Spleen (tissue), 11 donors: ENCODE measurements around the gene ZNF227. TPM values are rescaled to one million over a fixed set of nuclear protein-coding genes. Genes with fewer than 3 reads are reported as not detected.
"Not testable (repeated sequence)": the region's sequence is repeated elsewhere in the genome, so short reads cannot be mapped to it uniquely, and the experiment has no call there.

Experiments
- DNase-seq: peaks from one replicate; pipeline ENCODE4 v3.0.0-alpha.2; 2020
- H3K27ac ChIP-seq, 8 donors: fragments of 200-600 bp; sonication (generic) in 7 of 8; 1 replicate in 4 of 8; 2 replicates in 4 of 8; pipeline versions ENCODE4 v1.5.0 to v1.8.0; 2016 to 2021; ENCODE audit warnings: inconsistent platforms in 4 of 8, mild to moderate bottlenecking in 4 of 8, moderate library complexity in 1 of 8
- H3K27me3 ChIP-seq, 7 donors: fragments of 200-600 bp; sonication (generic) in 6 of 7; replicated peaks in 1 of 7; 1 replicate in 4 of 7; 2 replicates in 3 of 7; pipeline versions ENCODE4 v1.5.0 to v1.8.0; 2016 to 2021; ENCODE audit warnings: inconsistent platforms in 3 of 7, mild to moderate bottlenecking in 1 of 7
- H3K36me3 ChIP-seq, 6 donors: fragments of 200-600 bp; sonication (generic) in 5 of 6; 1 replicate in 4 of 6; 2 replicates in 2 of 6; pipeline versions ENCODE4 v1.5.0 to v1.8.0; 2016 to 2021; ENCODE audit warnings: inconsistent platforms in 2 of 6
- H3K4me1 ChIP-seq, 6 donors: fragments of 200-600 bp; sonication (generic) in 5 of 6; 1 replicate in 3 of 6; 2 replicates in 3 of 6; pipeline versions ENCODE4 v1.5.0 to v1.8.0; 2016 to 2021; ENCODE audit warnings: inconsistent platforms in 3 of 6
- H3K4me3 ChIP-seq, 8 donors: fragments of 200-600 bp; sonication (generic) in 7 of 8; 1 replicate in 4 of 8; 2 replicates in 4 of 8; pipeline versions ENCODE4 v1.5.0 to v1.8.0; 2016 to 2021; ENCODE audit warnings: inconsistent platforms in 4 of 8, mild to moderate bottlenecking in 4 of 8, moderate library complexity in 2 of 8
- H3K9me3 ChIP-seq, 8 donors: fragments of 200-600 bp; sonication (generic) in 7 of 8; 1 replicate in 4 of 8; 2 replicates in 4 of 8; pipeline versions ENCODE4 v1.5.0 to v1.8.0; 2016 to 2021; ENCODE audit warnings: inconsistent platforms in 4 of 8
- CTCF ChIP-seq, 11 experiments: fragments of 200-600 bp in 7 of 11; fragments of 450-650 bp in 4 of 11; sonication (generic) in 4 of 11; IDR thresholded peaks in 8 of 11; conservative IDR thresholded peaks in 3 of 11; 1 replicate in 7 of 11; 2 replicates in 4 of 11; pipeline versions ENCODE4 v1.4.0 to v1.8.0; 2016 to 2021; ENCODE audit warnings: antibody characterized with exemption in 11 of 11, inconsistent platforms in 4 of 11, mild to moderate bottlenecking in 1 of 11
- POLR2A ChIP-seq, 3 donors: fragments of 450-650 bp; IDR thresholded peaks; one replicate each; pipeline ENCODE4 v1.5.1; 2017; ENCODE audit warnings: antibody characterized with exemption in 3 of 3, mild to moderate bottlenecking in 1 of 3
- POLR2AphosphoS5 ChIP-seq, 3 donors: sonication (generic); formaldehyde crosslinking; IDR thresholded peaks; one replicate each; pipeline ENCODE4 v1.5.1; 2017; ENCODE audit warnings: antibody characterized with exemption in 3 of 3
- WGBS, 5 donors: extraction: QIAGEN DNeasy Blood & Tissue Kit in 3 of 5; methylation state at CpG; one replicate each; pipeline versions ENCODE4 v1.1.5 to v1.1.7; 2013 to 2018; 5-methylcytosine and 5-hydroxymethylcytosine counted together
- intact Hi-C: fragments of 100-400 bp; cut with DNase I; formaldehyde crosslinking; loops from one replicate; pipeline ENCODE4 v1.15.0; 2023; ENCODE audit warnings: low total_unique reads
- polyA plus RNA-seq, 3 donors: library from polyadenylated mRNA; stranded (reverse); fragments of 200-250 nt; gene quantifications; one replicate each; pipeline ENCODE4 v1.2.1, GENCODE V29; 2013
- total RNA-seq, 7 donors: library from RNA; depleted of rRNA in 3 of 7; stranded (reverse); fragments of >200 nt in 3 of 7; fragmentation: NEBNext Ultra II Directional in 4 of 7; extraction: Animal tissue kit (Norgen Biotek cat#: 25700) in 4 of 7; gene quantifications; one replicate each; pipeline versions ENCODE4 v1.1.0 to v1.2.1, GENCODE V29; 2016 to 2021
- donor health status: healthy with polysubstance abuse.
- donor health status: DM: no; HTN: no; CAD: no; lungs with moderate emphysema.
- donor health status: DM: no; HTN: no; CAD: no.
- donor health status: Bipolar disorder and iron deficiency.
- donor health status: healthy.
- donor health status: DM: no; HTN: no; CAD: no.
- donor health status: DM: yes; HTN: yes; CAD: no.

ZNF227 gene
- total and polyA plus RNA-seq, 10 donors: 4.7 to 32.6 (median 29.8) TPM

GRCh38 chr19:44202470-44202869 is 9.9 kb upstream of the ZNF227 start:
- H3K4me1 ChIP-seq: peaks cover 0 to 4% (median 0%) of the 10 kb centered on the region in 6 donors
- peaks cover 0 to 3% (median 0%) of the 10 kb centered on the region in 6 donors for H3K36me3 ChIP-seq
- H3K27me3 ChIP-seq: no peaks in the 10 kb centered on the region
- no peak for DNase-seq
- H3K27ac ChIP-seq: no peak overlapping the region
- TF ChIP-seq CTCF (IDR thresholded peaks at IDR 0.05 in 8 of 11, conservative IDR thresholded peaks at IDR 0.05 in 3 of 11) (no peak), POLR2A (IDR thresholded peaks at IDR 0.05) (no peak), POLR2AphosphoS5 (IDR thresholded peaks at IDR 0.05) (no peak)
- WGBS, 5 donors: 82 to 91% (median 89%) methylated on average over 1 of the region's 1 CpG
- no peak overlapping the region for H3K4me3 ChIP-seq
- intact Hi-C loops: no loop called here
- peaks cover 0 to 89% (median 71%) of the 10 kb centered on the region in 8 donors for H3K9me3 ChIP-seq

GRCh38 chr19:44202974-44203373 is 9.4 kb upstream of the ZNF227 start:
- H3K9me3 ChIP-seq: peaks cover 0 to 86% (median 66%) of the 10 kb centered on the region in 8 donors
- intact Hi-C loops: no loop called here
- H3K27me3 ChIP-seq: no peaks in the 10 kb centered on the region
- DNase-seq: no peak
- no peak overlapping the region for H3K27ac ChIP-seq
- no peak overlapping the region for H3K4me3 ChIP-seq
- 91 to 100% (median 96%) methylated on average over 1 to 2 of the region's 2 CpGs; no CpG with 5 or more reads in 2 of the 5 donors for WGBS, 5 donors
- peaks cover 0 to 3% (median 0%) of the 10 kb centered on the region in 6 donors for H3K36me3 ChIP-seq
- H3K4me1 ChIP-seq: peaks cover 0 to 7% (median 5%) of the 10 kb centered on the region in 6 donors
- TF ChIP-seq POLR2A (IDR thresholded peaks at IDR 0.05) (no peak), POLR2AphosphoS5 (IDR thresholded peaks at IDR 0.05) (no peak), CTCF (IDR thresholded peaks at IDR 0.05 in 8 of 11, conservative IDR thresholded peaks at IDR 0.05 in 3 of 11) (no peak)

GRCh38 chr19:44203877-44204276 is 8.5 kb upstream of the ZNF227 start:
- WGBS, 5 donors: 89 to 96% (median 94%) methylated on average over 13 to 31 of the region's 31 CpGs
- H3K36me3 ChIP-seq, DNase-seq, intact Hi-C loops, H3K4me3 ChIP-seq, H3K27me3 ChIP-seq, H3K27ac ChIP-seq: not testable (repeated sequence)
- H3K4me1 ChIP-seq: peaks cover 0 to 13% (median 8%) of the 10 kb centered on the region in 6 donors
- H3K9me3 ChIP-seq: peaks cover 0 to 84% (median 57%) of the 10 kb centered on the region in 8 donors

GRCh38 chr19:44204772-44205171 is 7.6 kb upstream of the ZNF227 start:
- no peak overlapping the region for H3K4me3 ChIP-seq
- H3K27ac ChIP-seq: no peak overlapping the region
- H3K36me3 ChIP-seq: peaks cover 0 to 3% (median 0%) of the 10 kb centered on the region in 6 donors
- H3K4me1 ChIP-seq: peaks cover 0 to 13% (median 8%) of the 10 kb centered on the region in 6 donors
- peaks cover 0 to 76% (median 49%) of the 10 kb centered on the region in 8 donors for H3K9me3 ChIP-seq
- no peak for DNase-seq
- no peaks in the 10 kb centered on the region for H3K27me3 ChIP-seq
- WGBS, 5 donors: 78 to 90% (median 87%) methylated on average over 2 of the region's 2 CpGs
- TF ChIP-seq POLR2AphosphoS5 (IDR thresholded peaks at IDR 0.05) (no peak), POLR2A (IDR thresholded peaks at IDR 0.05) (no peak), CTCF (IDR thresholded peaks at IDR 0.05 in 8 of 11, conservative IDR thresholded peaks at IDR 0.05 in 3 of 11) (no peak)
- intact Hi-C loops: loop anchor here (5.0 kb wide), 1 partner anchor 37 kb away; the partner anchor contains the start of gene ZNF226
